NCI-H2107 treated with DMSO at 0.1 percent for 48 hours (cell line): Measurements from ENCODE around the gene TBX10.

Source experiments
- DNase-seq: peaks from one replicate; lab custom pipeline; 2025; ENCODE audit not compliant: unreplicated experiment; lab: John Stamatoyannopoulos, UW

The TBX10 gene

GRCh38 chr11:67581469-67581868 lies 58.1 kb downstream of the TBX10 start:
- no peak for DNase-seq
